Thoracic aorta endothelial cell (primary cell): Measurements from ENCODE around the gene SLC2A4RG. TPM values are rescaled to one million over a fixed set of nuclear protein-coding genes. Genes with fewer than 3 reads are reported as not detected.

ENCODE experiments used
- small RNA-seq: library from RNA; depleted of rRNA; stranded (forward); fragments of <200 nt; gene quantifications from one replicate; pipeline ENCODE3, GENCODE V24; 2012
- total RNA-seq: library from RNA; depleted of rRNA; stranded (reverse); fragments of >200 nt; gene quantifications from 2 replicates; pipeline ENCODE4 v1.2.3, GENCODE V29; 2012

Gene SLC2A4RG
- total RNA-seq = 21.8 and 25.8 TPM in 2 replicates

GRCh38 chr20:63739130-63740069 is at the start of gene SLC2A4RG:
TSS of gene SLC2A4RG (plus strand) at chr20:63739776. CDS start at chr20:63739913, 137 bp downstream.

GRCh38 chr20:63696628-63697356 is 42.8 kb upstream of the SLC2A4RG start, which contains the start of gene TNFRSF6B:
TSS of gene TNFRSF6B (plus strand) at chr20:63696652. CDS start at chr20:63696768, 116 bp downstream.

GRCh38 chr20:63707558-63708300 is 31.8 kb upstream of the SLC2A4RG start, which contains the start of the genes ARFRP1 and ZGPAT:
TSS of gene ARFRP1 (minus strand) at chr20:63707976. CDS start at chr20:63707091, 885 bp downstream.
TSS of gene ZGPAT (plus strand) at chr20:63708039. CDS start at chr20:63708581, 542 bp downstream.

GRCh38 chr20:63735859-63736718 is 3.5 kb upstream of the SLC2A4RG start, which contains the start of gene LIME1:
TSS of gene LIME1 (plus strand) at chr20:63736664. CDS start at chr20:63737550, 886 bp downstream.

Small RNAs within 50 kb of the gene (small RNA-seq; reads per million reads assigned to genes)
- gene LIME1 = not detected
- gene TNFRSF6B = not detected

Other genes starting within 250 kb of the SLC2A4RG start
- gene EEF1A2, start 240.7 kb upstream of the SLC2A4RG start, total RNA-seq = 1.0 and 2.3 TPM in 2 replicates
- gene PPDPF, start 219.0 kb upstream of the SLC2A4RG start, total RNA-seq = 41.0 and 75.0 TPM in 2 replicates
- not detected in 2 replicates for gene PTK6, start 202.4 kb upstream of the SLC2A4RG start, total RNA-seq
- gene SRMS, start 192.0 kb upstream of the SLC2A4RG start, total RNA-seq = not detected in 2 replicates
- gene FNDC11, start 185.6 kb upstream of the SLC2A4RG start, total RNA-seq = 0.40 and 0.50 TPM in 2 replicates
- gene HELZ2, start 165.5 kb upstream of the SLC2A4RG start, total RNA-seq = 26.9 and 33.4 TPM in 2 replicates
- 8.6 and 10.6 TPM in 2 replicates for gene GMEB2, start 112.7 kb upstream of the SLC2A4RG start, total RNA-seq
- gene STMN3, start 86.4 kb upstream of the SLC2A4RG start, total RNA-seq = 3.5 and 6.1 TPM in 2 replicates
- gene RTEL1, start 81.5 kb upstream of the SLC2A4RG start, total RNA-seq = 19.8 and 22.6 TPM in 2 replicates
- gene TNFRSF6B, start 43.1 kb upstream of the SLC2A4RG start, total RNA-seq = 13.2 and 15.5 TPM in 2 replicates
- 24.3 and 25.3 TPM in 2 replicates for gene ARFRP1, start 31.8 kb upstream of the SLC2A4RG start, total RNA-seq
- 15.8 and 16.1 TPM in 2 replicates for gene ZGPAT, start 31.7 kb upstream of the SLC2A4RG start, total RNA-seq
- 2.4 and 3.6 TPM in 2 replicates for gene LIME1, start 3.1 kb upstream of the SLC2A4RG start, total RNA-seq
- 2.9 and 3.2 TPM in 2 replicates for gene ZBTB46, start 91.5 kb downstream of the SLC2A4RG start, total RNA-seq
- gene ABHD16B, start 121.7 kb downstream of the SLC2A4RG start, total RNA-seq = not detected in 2 replicates
- 128 and 140 TPM in 2 replicates for gene TPD52L2, start 125.5 kb downstream of the SLC2A4RG start, total RNA-seq
- gene DNAJC5, start 155.3 kb downstream of the SLC2A4RG start, total RNA-seq = 75.0 and 76.5 TPM in 2 replicates
- gene UCKL1, start 216.6 kb downstream of the SLC2A4RG start, total RNA-seq = 21.4 and 23.3 TPM in 2 replicates
- 12.9 and 16.4 TPM in 2 replicates for gene ZNF512B, start 230.2 kb downstream of the SLC2A4RG start, total RNA-seq
- gene SAMD10, start 239.9 kb downstream of the SLC2A4RG start, total RNA-seq = 1.9 and 2.6 TPM in 2 replicates
- 63.0 and 73.5 TPM in 2 replicates for gene PRPF6, start 241.4 kb downstream of the SLC2A4RG start, total RNA-seq